ENCODE results near the gene ACAA1.
"Not testable (repeated sequence)": the region's sequence is repeated elsewhere in the genome, so short reads cannot be mapped to it uniquely, and the experiment has no call there.

Gene ACAA1

DNA sequence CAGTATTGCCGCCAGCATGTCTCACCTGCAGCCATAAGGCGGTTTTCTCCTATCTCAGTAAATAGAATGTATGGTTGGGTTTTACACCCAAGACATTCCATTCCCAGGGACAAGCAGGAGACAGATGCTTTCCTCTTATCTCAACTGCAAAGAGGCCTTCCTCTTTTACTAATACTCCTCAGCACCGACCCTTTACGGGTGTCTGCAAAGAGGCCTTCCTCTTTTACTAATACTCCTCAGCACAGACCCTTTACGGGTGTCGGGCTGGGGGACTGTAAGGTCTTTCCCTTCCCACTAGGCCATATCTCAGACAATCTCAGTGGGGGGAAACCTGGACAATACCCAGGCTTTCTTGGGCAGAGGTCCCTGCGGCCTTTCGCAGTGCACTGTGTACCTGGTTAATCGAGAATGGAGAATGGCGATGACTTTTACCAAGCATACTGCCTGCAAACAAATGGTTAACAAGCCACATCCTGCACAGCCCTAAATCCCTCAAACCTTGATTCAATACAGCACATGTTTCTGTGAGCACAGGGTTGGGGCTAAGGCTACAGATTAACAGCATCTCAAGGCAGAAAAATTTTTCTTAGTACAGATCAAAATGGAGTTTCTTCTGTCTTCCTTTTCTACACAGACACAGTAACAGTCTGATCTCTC is 1.2 kb downstream of the ACAA1 start:
- DNase-seq (ENCODE audit: low read depth, low spot score) = not testable (repeated sequence)

DNA sequence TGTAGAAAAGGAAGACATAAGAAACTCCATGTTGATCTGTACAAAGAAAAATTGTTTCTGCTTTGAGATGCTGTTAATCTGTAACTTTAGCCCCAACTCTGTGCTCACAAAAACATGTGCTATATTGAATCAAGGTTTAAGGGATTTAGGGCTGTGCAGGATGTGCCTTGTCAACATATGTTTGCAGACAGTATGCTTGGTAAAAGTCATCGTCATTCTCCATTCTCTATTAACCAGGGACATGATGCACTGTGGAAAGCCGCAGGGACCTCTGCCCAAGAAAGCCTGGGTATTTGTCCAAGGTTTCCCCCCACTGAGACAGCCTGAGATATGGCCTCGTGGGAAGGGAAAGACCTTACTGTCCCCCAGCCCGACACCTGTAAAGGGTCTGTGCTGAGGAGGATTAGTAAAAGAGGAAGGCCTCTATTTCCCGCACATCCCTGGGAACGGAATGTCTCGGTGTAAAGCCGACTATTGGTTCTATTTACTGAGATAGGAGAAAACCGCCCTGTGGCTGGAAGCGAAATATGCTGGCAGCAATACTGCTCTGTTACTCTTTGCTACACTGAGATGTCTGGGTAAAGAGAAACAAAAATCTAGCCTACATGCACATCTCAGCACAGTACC is 2.3 kb downstream of the ACAA1 start:
- not testable (repeated sequence) for DNase-seq (ENCODE audit: low read depth, low spot score)

DNA sequence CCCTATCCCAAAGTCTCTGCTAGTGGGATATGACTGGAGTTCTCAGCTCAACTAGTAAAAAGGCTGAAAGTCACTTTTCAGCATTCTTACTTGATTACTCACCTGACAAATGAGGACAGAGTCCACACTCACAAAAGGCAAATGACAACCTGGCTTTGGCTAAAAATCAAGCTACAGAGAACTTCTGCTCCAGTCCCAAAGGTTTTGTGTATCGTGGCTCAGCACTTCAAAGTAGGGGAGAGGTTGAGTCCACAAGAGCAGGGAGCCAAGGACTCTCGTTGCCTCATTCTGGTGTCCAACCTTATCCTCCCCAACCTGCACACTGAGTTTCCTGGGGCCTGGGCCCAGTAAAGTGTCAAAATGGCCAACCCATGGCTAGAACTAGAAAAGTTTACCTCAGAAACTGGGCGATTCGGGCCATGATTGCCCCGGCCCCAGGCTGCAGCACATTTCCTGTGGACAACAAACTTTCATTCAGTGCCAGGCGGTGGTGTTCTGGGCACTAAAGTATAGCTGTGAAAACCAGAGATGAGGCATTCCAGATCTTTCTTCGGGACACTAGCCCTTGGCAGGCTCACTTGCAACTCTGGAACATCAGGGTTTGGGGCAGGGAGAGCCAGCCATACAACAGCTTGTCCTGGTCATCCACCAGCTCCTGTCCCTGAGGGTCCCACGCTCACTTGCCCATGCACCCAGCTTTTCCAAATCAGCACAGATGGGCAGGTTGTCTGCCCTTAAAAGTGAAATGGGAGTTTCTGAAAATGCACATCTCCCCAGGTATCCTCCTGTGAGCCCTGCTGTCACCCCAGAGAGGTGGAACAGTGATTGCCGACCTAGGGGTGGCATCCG is 3.1 kb downstream of the ACAA1 start:
- DNase-seq (ENCODE audit: low read depth, low spot score) = no peak

DNA sequence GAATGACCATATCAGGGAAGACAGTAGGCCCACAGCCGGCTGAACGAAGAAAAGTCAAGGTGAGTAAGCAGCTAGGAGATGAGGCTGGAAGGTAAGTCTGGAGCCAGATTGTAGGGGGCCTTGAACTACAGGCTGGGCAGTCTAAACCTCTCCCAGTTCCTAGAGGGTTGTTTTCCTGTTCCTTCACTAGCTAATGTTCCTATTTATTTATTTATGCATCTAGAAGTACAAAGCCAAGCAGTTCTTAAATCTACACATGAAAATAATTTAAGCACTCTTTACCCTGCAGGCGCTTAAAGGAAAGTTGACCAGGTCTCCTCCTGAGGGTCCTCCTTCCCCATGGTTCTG is 3.7 kb downstream of the ACAA1 start:
- no peak for DNase-seq (ENCODE audit: low read depth, low spot score)

DNA sequence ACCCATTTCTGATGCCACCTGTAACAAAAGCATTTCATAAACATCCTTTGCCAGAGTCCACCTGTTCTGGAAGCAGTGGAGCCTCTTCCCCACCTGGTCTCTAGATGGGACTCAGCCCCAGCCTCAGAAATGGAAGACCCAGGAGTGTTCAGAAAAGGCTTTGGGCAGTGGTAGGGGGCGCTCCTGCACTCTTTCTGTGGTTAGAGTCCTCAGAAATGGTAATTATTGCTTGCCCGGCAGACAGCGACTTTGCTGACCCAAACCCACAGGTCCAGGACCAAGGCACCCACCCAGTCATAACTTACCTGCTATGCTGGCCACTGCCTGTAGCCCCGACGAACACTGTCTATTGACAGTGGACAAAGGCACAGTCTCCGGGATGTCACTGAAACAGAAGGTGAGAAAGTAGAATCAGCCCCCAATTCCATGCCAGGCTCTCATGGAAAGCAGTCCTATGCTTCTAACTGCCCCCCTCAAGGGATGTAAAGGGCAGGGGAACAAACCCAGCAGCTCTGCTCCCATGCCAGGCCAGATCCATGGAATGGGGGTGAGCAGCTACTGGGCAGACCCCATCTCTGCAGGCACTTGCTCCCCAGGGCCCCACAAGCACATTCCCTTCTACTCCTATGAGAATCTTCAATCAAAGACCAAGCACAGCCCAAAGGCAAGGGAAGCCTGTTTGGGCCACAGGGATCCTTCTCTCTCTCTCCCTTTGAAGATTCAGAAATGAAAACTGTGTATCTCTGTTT is 5.1 kb downstream of the ACAA1 start:
- no peak for DNase-seq (ENCODE audit: low read depth, low spot score)

DNA sequence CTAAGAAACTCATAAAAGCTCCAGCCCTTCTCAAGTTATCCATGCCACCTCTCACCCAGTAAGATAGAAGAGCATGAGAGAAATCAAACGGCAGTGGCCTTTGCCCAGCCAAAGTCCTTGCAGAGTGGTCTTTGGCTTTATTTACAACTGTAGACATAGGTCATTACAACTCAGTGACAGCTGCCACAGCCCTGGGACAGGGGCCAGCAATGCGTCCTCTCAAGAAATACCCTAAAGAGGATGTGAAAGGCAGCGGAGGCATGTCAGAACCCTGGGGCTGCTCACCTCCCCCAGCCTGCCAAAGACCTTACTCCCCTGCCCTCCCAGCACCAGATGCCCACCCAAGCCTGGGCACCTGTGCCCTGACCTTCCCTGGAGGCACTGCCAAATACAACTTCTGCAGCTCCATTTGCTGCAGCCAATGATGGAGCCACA is 6.3 kb downstream of the ACAA1 start:
- no peak for DNase-seq (ENCODE audit: low read depth, low spot score)

DNA sequence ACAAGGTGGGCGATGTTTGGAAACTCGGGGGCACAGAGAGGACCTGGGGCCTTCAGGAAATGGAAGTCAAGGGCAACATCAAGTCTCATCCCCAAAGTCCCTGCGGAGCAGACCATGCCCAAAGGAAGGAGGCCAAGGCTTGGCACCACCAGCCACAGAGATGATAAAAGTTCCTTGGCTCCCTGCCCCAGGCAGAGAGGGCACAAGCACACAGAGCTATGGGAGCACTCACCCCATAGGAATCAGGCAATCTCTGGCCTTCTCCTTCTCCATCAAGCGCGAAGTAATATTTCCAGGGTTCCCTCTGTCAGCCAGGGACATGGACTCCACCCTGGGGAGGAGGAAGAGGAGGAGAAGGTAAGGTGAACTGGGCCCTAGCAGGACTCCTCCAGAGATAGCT is 7.9 kb downstream of the ACAA1 start:
- DNase-seq (ENCODE audit: low read depth, low spot score) = no peak

DNA sequence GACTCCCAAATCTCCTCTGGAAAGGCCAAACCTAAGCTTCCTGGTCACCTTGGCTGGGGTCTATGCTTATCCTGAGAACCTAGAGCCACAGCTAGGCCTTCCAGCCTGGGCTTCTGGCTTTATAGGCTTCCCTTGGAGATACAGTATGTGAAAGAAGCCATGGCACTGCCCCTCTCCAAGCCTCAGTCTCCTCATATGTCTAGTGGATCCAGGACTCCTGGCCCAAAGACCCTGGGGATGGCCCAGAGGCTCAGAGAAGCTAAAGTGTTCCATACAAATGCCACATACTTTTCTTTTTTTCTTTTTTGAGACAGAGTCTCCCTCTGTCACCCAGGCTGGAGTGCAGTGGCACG is 8.6 kb downstream of the ACAA1 start:
- no peak for DNase-seq (ENCODE audit: low read depth, low spot score)

DNA sequence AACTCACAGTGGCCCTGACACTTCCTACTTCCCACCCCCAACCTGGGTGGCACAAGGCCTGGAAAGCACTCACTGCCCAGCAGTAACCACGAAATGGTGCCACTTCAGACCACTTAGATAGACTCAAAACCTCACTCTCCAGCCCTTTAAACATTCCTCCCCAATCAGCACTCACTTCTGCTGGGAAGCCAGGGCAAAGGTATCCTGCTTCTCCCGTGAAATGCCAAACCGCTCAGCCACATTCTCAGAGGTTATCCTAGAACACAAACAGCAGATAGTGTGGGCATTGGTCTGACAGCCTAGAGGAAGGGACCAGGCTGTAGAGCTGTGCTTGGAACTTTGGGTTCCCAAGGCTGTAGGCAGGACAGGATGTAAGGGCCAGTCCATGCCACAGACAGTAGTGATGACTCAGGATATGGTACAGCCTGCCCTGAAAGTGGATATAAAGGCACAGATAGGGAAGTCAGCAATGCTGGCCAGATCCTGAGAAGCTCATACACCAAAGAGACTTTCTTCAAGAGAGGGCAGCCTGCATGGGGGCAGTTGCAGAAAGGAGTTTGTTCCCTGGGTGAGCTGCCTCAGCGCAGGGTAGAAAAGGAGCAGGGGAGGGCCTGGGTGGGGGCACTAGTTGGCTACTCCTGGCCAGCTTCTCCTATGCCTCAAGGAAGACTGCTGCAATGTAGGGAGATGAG is 9.2 kb downstream of the ACAA1 start:
- DNase-seq (ENCODE audit: low read depth, low spot score) = no peak

DNA sequence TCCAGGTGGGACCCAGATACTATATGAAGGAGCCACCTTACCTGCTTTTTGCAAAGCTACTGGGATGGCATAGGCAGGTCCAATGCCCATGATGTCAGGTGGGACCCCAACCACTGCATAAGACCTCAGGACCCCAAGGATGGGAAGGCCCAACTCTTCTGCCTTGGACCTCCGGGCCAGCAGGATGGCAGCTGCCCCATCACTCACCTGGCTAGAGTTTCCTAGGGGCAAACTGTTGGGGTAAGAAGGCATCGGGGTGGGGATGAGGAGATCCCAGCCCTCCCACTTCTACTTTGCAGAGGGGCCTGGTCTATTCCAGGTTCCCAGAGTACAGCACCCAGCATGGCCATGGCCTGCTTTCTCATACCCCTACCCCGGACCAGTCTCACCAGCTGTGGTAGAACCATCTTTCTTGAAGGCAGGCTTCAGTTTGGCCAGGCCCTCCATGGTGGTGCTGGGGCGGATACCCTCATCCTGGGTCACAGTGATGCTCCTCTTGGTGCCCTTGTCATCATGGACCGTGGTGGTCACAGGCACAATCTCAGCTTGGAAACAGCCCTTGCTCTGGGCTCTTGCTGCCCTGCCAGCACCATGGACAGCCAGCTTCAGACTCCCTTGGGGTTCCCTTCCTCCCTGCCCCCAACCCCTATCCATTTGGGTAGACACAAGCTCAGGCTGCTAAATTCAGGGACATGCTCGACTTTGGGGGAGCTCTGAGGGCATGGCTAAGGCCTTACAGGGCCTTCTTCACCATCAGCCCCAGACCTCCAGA is 10.6 kb downstream of the ACAA1 start:
- DNase-seq (ENCODE audit: low read depth, low spot score) = no peak

DNA sequence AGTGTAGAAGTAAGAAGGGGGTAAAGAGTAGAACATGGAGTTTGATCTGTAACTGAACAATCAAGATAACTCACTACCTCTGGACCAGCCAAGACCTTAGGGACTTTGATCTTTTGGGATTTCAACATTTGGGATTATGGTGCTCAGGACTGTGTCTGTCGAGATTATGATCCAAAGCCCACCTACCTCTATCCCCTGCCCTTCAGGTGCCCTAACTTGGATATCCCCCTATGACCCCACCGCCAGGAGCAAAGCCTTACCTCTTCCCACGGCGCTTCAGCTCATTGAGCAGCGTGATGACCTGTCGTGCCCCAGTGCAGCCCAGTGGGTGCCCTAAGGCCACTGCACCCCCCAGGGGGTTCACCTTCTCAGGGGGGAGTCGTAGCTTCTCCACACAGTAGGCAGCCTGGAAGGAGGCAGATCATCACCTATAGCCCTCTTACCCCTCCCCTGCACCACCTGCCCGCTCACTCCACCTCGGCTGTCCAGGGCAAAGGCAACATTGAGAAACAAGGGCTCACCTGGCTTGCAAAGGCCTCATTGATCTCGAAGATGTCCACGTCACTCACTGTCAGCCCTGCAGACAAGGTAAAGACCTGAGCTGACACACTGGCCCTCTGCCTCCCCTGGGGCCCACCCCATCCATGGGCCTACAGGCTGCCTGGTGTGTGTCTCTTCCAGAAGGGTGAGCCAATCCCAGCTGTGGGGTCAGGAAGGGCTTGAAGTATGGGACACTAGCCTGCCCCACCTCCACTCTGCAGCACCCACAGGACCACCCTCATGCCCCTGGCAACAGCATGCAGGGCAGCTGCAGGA is 11.4 kb downstream of the ACAA1 start:
- no peak for DNase-seq (ENCODE audit: low read depth, low spot score)

DNA sequence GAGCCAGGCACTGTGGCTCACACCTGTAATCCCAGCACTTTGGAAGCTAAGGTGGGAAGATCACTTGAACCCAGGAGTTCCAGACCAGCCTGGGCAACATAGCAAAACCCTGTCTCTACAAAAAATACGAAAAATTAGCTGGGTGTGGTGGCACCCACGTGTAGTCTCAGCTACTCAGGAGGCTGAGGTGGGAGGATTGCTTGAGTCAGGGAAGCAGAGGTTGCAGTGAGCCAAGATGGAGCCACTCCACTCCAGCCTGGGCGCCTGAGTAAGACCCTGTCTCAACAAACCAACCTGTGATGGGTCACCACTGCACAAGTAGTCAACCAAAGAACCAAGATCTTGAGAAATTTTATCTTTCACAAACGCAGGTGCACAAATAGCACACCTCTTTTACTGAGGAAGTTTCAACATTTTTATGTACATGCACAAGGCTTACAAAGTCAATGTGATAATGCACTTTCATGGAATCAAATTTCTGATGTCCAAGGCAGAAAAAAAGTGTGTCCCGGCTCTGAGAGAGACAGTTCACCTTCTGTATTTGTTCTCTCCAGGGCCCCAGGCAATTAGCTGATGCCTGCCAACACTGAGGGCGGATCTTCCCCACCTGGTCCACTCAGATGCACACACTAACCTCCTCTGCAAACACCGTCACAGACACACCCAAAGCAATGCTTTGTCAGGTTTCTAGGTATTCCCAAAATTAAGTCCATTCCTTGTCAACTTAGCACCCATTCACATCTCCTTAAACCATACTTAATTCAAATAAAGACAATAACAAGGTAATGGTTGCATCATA is 12.4 kb downstream of the ACAA1 start:
- DNase-seq (ENCODE audit: low read depth, low spot score) = no peak

DNA sequence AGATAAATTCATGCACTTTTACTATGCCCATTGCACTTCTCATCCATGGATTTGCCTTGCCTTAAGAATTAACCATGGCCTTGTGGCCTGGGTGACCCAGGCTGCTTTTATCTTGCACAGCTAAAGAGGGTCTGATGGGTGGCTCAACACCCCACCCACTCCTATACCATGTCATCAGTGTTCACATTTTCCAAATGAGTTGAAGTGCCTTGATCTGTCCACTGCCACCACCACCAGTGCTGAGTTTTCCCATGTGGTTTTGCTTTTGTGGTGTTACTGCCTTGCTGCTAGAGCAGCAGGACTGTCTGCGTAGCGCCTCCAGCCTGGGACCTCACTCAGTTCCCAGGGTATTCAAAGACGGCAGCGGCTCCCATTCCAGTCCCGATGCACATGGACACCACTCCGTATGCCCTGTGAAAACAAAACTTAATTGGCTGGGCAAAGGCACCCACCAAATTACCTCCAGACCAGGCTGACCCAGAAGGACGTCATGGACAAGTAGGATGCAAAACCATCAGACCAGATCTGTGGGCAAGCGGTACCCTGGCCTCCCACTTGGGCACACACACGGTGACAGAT is 14.1 kb downstream of the ACAA1 start:
- no peak for DNase-seq (ENCODE audit: low read depth, low spot score)

DNA sequence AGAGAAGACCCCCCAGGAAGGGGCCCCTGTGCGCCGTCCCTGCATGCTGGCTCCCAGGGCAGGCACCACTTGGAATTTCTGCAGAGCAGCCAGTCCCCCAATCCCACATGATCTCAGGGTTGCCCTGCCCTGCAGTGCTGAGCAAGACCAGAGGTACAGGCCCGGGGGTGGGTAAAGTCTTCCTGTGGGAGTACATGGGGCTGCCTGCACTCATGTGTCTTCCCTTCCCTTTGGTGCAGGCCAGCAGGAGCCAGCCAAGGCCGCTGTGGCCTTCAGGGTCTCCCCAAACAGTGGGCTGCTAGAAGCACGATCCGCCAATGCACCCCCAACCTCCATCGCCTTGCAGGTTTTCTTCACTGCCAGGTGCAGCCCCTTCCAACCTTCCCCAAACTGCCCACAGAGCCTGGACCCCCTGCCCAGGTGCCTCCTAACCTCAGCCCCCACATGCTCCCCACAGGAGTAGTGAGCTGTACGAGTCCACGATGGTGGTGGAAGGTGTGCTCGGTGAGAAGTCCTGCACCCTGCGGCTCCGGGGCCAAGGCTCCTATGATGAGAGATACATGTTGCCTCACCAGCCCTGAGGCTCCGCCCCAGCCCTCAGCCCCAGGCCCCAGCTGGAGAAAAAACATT is 15.0 kb downstream of the ACAA1 start:
- DNase-seq (ENCODE audit: low read depth, low spot score) = no peak

DNA sequence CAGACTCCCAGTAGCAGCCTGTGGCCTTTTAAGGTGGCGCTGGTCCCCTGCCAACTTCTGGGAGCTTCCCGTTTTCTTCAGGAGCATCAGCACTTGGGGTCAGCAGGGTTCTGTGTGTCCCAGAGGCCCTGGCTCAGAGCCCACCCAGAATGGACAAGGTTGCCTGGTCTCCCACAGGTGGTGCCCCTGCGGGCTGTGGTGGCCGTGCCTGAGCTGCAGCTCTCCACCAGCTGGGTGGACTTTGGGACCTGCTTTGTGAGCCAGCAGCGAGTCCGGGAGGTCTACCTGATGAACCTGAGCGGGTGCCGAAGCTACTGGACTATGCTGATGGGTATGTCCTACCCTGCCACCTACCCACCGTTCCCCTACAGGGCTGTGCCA is 15.5 kb downstream of the ACAA1 start:
- no peak for DNase-seq (ENCODE audit: low read depth, low spot score)

DNA sequence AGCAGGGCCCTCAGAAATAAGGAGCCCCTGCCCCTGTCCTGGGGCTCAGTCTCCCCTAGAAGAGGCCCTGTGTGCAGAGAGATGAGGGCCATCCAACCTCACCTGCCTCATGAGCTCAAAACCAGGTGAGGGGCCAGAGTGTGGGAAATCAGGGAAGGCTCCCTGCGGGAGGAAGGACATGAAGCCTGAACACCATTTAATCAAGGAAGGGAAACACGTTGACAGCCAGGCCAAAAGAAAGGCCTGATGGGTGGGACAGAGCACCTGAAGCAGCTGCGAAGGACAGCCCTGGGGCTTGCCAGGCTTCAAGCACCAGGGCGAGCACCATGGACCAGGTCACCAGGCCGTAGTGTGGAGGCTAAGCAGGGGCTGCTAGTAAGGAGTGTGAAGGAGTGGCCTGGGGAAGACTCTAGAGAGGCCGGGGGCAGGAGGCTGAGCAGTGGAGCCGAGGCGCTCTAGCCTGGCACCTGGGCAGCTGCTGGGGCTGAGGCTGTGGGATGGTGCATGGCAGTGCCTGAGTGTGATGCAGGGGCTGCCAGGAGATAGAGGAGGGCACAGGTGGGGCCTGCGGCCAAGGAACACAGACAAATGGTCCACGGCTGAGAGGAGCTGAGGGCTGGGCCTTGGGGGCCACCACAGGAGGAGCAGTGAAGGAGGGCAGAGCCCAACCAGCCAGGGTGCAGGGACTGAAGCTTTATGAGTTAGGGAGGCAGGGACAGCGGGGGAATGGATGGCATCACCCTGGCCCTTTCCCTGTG is 16.1 kb downstream of the ACAA1 start:
- no peak for DNase-seq (ENCODE audit: low read depth, low spot score)

DNA sequence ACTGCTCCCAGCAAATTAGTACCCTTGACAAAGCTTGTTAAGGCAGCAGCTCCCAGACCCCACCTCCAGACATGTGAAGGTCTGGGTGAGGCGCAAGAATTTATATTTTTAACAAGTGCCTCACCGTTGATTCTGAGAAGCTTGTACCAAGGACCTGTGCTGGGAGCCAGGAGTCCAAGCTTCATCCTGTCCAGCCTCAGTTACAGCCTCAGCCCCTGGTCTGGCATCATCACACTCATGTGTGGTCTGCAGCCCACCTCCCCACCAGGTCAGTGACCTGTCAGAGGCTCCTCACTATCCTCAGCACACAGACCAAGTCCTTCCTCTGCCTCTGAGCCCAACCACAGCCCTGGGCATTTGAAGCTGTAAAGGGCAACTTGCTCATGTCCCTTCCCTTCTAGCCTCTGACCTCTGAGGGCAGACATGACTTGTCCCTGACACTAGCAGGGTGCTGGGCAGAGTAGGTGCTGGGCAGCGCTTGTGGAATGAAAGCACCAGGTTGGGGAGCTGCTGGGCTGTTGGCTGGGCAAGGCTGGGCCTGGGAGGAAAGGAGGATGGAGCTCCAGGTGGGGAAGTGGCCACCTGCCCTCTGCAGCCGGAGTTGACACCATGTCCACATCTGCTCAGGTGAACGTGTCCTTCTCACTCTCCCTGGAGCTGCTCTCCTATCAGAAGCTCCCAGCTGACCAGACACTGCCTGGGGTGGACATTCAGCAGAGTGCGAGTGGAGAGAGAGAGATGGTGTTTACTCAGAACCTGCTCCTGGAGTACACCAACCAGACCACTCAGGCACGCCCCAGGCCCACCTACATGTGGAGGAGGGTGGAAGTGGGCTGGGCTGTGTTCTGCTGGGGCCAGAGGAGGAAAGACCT is 16.9 kb downstream of the ACAA1 start:
- DNase-seq (ENCODE audit: low read depth, low spot score) = no peak

All from activated naive CD8-positive, alpha-beta T cell treated with anti-CD3 and anti-CD28 coated beads, Interleukin-2, amount 50 U/mL, for 16 hours (primary cell).